ENCODE measurements around the gene ZNF319. TPM values are rescaled to one million over a fixed set of nuclear protein-coding genes. Genes with fewer than 3 reads are reported as not detected.

Gene ZNF319
- polyA plus RNA-seq, 5 donors = 7.8 to 12.8 (median 9.3) TPM

- no peak for DNase-seq
Measured at GRCh38 chr16:57957673-57958392, 42.6 kb downstream of the ZNF319 start.

DNA sequence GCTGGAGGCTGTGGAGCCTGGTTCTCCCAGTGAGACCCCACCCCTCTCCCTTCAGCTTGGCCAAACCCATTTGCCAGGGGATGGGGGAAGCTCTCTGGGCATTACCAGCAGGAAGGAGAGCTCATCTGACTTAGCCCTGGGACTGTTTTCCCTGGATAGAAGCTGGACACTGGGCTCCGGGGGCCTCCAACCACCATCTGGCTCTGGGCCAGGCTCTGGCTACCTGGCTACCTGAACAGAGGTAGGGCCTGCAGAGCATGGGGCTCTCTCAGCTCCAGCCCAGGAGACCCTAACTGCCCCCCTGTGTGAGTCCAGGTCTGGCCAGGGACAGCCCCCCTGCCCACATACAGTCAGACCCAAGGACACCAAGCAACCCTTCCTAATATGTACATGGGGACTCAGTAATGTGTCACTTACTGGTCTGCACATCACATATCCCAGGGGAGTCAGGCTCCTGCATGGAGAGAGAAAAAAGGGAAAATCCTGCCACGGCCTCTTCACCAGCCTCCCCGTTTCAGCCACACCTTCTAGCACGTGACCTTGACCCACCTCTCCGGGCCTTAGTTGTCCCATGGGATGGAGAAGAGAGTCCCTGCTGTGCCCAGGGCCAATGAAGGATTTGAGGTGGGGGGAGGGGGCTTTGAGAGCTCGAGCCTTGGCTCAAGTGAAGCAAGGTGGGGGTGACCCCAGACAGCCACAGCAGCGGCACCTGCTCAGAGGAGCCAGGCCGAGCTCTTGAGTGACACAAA lies 43.4 kb downstream of the ZNF319 start:
- no peak for DNase-seq

- no peak for DNase-seq
Measured at GRCh38 chr16:57956270-57956808, 44.1 kb downstream of the ZNF319 start.

- DNase-seq = no peak
Measured at GRCh38 chr16:57955572-57956188, 44.8 kb downstream of the ZNF319 start.

DNA sequence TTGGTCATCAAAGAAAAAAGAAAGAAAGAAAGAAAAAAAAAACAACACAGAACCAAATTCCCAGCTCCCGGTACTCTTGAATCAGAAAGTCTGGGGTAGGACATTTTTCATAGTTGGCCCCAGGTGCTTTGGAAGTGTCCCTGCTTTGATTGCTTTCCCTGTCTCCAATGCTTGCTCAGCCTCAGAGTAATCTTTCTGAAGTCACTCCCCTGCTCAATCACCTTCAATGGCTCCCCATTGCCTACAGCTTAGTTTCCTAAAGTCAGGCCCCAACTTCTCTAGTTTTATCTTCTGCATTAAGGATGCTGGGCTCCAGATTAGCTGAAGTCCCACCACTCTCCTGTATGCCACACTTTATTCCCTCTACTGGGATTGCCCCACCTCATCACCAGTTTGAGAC lies 46.6 kb downstream of the ZNF319 start:
- DNase-seq = no peak

- DNase-seq = no peak
Measured at GRCh38 chr16:57952909-57953308, 47.6 kb downstream of the ZNF319 start.

DNA sequence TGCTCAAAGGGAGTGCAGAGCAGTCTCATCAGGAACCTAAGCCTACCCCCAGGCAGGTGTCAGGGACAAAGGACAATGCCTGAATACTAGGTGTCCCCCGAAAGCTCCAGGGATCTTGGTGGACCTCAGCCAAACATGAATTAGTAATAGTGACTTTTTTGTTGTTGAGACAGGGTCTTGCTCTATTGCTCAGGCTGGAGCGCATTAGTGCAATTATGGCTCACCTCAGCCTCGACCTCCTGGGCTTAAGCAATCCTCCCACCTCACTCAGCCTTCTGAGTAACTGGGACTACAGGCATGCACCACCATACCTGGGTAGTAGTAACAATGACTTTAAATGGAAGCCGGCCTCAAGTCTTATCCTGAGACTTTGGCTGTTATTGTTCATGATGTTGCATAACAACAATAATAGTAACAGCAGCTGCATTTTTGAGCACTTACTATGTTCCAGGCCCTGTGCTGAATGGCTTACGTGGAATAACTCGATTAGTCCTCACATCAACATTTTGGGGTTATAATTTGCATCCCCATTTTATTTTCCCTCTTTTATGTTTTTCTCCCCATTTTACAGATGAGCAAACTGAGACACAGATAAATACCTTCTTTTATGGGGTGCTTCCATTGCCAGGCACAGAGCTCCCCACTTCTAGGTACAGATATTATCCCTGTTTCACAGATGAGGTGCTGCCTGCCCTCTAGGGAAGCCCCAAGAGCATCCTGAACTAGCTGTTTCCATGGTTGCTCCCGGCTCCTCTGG lies 49.1 kb downstream of the ZNF319 start:
- no peak for DNase-seq

GRCh38 chr16:57950382-57950781 lies 50.1 kb downstream of the ZNF319 start:
- no peak for DNase-seq

- no peak for DNase-seq
Measured at GRCh38 chr16:57949595-57950238, 50.8 kb downstream of the ZNF319 start.

DNA sequence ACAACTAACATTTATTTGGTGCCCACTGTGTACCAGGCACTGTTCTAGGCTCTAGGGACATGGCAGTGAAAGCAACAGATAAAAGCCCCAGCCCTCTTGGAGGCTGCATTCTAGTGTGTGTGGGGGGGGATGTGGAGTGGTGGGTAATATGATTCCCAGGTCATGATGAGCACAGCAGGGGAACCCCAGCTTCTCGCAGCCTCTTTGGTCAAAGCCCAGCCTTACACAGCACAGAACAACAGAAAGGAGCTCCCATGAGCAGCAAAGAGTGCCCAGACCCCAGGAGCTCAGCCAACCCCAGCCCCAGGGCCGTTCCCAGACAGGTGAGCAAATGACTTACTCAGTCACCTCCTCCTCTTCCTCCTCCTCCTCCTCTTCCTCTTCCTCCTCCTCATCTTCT lies 51.5 kb downstream of the ZNF319 start:
- DNase-seq = no peak

DNA sequence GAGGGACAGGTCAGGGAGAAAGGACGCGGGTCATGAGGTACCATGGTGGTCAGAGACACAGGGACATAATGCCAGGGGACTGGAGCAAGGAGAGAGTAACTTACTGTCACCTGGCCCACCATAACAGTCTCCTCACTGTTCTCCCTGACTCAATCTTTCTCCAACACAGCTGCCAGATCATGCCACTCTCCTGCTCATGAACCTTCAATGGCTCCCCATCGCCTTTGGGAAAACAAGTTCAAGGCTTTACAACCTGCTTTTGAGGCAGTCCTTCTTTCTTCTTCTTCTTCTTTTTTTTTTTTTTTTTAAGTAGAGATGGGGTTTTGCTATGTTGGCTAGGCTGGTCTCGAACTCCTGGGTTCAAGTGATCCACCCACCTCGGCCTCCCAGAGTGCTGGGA lies 52.4 kb downstream of the ZNF319 start:
- DNase-seq = no peak

DNA sequence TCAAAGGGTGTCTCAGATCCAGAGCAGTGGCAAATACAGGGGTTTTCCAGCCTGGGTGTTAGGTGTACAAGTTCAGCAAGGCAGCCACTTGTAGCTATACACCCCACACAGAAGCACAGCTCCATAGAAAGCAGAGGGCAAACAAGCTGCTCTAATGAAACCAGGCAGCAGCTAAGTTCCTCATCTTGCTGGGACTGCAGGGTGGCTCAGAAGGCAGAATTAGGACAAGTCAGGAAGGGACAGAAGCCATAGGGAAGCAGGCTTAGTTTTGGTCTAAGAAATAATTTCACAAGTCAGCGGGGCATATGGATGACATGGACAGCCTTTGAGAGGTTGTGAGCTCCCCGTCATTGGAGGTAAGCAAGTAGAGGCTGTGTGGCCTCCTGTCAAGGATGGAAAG lies 53.2 kb downstream of the ZNF319 start:
- DNase-seq = no peak

- no peak for DNase-seq
Measured at GRCh38 chr16:57946181-57946801, 54.2 kb downstream of the ZNF319 start.

GRCh38 chr16:57945740-57946138 lies 54.7 kb downstream of the ZNF319 start:
- no peak for DNase-seq

GRCh38 chr16:57944970-57945739 lies 55.3 kb downstream of the ZNF319 start:
- DNase-seq = no peak

Other genes with a start within 250 kb of the ZNF319 start
- gene KIFC3, start 198.2 kb downstream of the ZNF319 start, polyA plus RNA-seq (ENCODE audit: insufficient read depth in 1 of 5, insufficient read length in 5 of 5, low replicate concordance in 1 of 5) = 10 to 100 TPM; 34.9 to 63.6 (median 56.6) TPM
- under 1 TPM in 4 of 5 donors, not detected in 1; 0.04 to 0.13 (median 0.08) TPM for gene CNGB1, start 29.5 kb downstream of the ZNF319 start, polyA plus RNA-seq (ENCODE audit: insufficient read depth in 1 of 5, insufficient read length in 5 of 5, low replicate concordance in 1 of 5)
- gene USB1, start 735 bp upstream of the ZNF319 start, polyA plus RNA-seq (ENCODE audit: insufficient read depth in 1 of 5, insufficient read length in 5 of 5, low replicate concordance in 1 of 5) = 10 to 100 TPM; 19.8 to 28.2 (median 22.5) TPM
- 10 to 100 TPM; 32.4 to 72.3 (median 40.9) TPM for gene MMP15, start 25.1 kb upstream of the ZNF319 start, polyA plus RNA-seq (ENCODE audit: insufficient read depth in 1 of 5, insufficient read length in 5 of 5, low replicate concordance in 1 of 5)
- 10 to 100 TPM; 73.4 to 88.9 (median 77.0) TPM for gene CFAP20, start 128.7 kb upstream of the ZNF319 start, polyA plus RNA-seq (ENCODE audit: insufficient read depth in 1 of 5, insufficient read length in 5 of 5, low replicate concordance in 1 of 5)
- 10 to 100 TPM; 59.4 to 76.3 (median 69.6) TPM for gene CSNK2A2, start 197.4 kb upstream of the ZNF319 start, polyA plus RNA-seq (ENCODE audit: insufficient read depth in 1 of 5, insufficient read length in 5 of 5, low replicate concordance in 1 of 5)

All from right lung (tissue), 5 donors.